Raji (cell line): ENCODE measurements around the gene PRDX2.

ENCODE experiments used
- POLR2A ChIP-seq: IDR thresholded peaks from 2 replicates; pipeline ENCODE4 v1.6.1; 2011; ENCODE audit warnings: low read depth, low read length, control low read depth; ENCODE audit not compliant: insufficient read depth

PRDX2 gene

DNA sequence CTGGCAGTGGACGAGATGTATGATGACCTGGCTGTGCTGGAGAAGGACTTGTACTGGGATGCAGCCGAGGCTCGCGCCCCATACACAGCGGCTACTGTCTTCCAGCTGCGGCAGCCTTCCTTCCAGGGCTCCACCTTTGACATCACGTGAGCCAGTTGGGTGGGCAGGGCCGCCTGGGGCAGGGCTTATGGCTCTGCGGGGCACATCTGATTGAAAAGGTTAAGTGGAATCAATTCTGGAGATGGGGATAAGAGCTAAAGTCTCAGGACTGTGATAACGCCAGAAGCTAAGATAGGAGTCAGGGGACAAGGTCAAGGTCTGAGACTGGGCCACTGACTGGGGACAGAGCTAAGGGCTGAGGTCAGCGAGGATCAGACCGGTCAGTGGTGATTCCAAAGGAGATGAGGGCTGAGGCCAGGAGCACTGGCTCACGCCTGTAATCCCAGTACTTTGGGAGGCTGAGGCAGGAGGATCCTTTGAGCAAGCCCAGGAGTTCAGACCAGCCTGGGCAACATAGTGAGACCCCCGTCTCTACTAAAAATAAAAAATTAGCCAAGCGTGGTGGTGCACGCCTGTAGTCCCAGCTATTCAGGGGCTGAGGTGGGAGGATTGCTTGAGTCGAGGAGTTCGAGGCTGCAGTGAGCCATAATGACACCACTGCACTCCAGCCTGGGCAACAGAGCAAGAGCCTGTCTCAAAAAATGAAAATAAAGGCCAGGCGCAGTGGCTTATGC, 45.3 kb downstream of the PRDX2 start:
- no peak for TF ChIP-seq POLR2A

DNA sequence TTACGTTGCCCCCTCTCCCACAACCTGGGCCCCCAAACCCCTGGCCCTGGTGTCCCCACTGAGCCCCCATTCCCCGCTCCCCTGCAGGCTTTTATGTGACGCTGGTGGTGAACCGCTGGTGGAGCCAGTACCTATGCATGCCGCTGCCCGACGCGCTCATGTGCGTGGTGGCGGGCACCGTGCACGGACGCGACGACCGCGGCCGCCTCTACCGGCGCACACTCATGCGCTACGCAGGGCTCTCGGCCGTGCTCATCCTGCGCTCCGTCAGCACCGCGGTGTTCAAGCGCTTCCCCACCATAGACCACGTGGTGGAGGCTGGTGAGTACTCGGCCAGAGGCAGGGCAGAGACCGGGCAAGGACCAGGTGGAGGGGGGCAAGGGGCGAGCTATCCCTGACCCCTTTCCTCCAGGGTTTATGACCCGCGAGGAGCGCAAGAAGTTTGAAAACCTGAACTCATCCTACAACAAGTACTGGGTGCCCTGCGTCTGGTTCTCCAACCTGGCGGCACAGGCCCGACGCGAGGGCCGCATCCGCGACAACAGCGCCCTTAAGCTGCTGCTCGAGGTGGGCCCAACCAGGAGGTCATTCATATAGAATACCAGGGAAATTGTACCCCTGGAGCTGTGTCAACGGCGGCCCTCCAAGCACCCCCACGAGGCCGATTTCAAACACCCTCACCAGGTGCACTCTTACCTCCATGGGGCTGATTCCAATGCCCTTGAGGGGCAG, 47.0 kb downstream of the PRDX2 start:
- no peak for TF ChIP-seq POLR2A

DNA sequence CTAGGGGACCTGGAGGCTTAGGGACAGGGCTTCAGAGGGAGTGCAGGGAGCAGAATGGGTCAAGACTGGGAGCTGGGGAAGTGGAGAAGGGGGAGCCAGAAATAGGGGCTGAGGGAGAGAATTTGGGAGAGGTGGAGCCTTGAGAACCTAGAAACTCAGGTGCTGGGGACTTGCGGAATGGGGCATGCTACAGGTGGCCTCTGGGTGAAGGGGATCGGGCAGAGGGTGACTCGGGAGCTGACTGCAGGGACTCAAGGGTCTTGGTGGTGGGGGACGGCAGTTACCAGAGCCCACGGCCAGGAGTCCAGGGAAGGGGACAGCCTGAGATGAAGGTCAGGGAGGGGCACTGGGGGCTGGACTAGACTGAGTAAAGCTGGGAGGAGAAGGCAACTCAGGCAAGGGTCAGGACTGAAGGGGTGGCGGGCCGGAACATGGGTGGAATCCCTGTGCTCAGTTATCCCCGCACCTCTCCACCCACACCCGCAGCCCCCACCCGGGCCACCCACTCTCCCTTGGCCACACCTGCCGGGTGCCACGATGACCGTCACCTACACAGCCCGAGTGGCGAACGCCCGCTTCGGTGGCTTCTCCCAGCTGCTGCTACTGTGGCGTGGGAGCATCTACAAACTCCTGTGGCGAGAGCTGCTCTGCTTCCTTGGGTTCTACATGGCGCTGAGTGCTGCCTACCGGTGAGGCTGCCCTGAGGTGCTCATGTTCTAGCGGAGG, 49.4 kb downstream of the PRDX2 start:
- TF ChIP-seq POLR2A = no peak

- TF ChIP-seq POLR2A = no peak
Measured at GRCh38 chr19:12751635-12752034, 50.0 kb downstream of the PRDX2 start, which contains the start of gene BEST2. Gene BEST2, plus strand, starts transcription at chr19:12751791. Its CDS starts 802 bp downstream, at chr19:12752593.

DNA sequence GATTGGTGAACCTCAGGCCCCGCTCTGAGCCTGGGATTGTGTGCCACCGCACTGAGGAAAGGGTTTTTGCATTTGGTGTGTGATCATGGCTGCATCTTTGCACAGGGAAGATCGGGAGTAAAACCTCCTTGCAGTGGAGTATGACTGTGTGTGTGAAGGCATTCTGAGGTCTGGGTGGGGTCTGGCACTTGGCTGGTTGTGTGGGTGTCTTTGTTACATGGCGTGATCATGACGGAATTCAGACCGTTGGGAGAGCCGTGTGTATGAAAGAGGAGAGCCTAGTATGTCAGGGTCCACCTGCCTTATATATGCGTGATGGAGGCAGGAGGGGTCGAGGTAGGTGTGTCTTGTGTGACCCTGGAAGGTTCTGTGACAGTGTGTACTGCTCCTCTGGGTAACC, 50.7 kb downstream of the PRDX2 start:
- no peak for TF ChIP-seq POLR2A

DNA sequence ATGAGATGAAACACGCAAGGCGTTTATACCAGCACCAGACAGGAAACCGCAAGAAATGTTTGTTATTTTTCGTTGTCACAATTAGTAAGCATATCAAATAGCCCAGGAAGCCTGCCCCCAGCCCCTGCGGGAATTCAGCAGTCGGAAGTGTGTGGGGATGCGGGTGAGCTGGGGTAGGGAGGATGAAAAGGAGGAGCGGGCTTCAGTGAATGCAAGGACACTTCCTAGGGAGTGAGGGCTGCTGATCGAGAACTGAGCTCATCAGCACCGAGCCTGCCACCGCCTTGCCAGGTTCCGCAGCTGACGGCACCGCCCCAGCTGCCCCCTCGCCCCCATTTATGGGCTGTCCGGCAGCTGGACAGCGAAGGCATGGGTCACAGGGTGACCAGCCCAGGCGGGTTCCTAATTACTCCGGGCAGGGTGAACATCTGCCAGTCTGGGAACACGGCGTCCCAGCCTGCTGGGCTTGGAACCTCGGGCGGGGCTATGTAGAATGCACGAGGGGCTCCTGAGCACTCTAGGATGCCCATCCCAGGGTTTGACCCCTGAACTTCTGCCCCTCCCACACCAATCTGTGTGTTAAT, 51.6 kb downstream of the PRDX2 start:
- no peak for TF ChIP-seq POLR2A

DNA sequence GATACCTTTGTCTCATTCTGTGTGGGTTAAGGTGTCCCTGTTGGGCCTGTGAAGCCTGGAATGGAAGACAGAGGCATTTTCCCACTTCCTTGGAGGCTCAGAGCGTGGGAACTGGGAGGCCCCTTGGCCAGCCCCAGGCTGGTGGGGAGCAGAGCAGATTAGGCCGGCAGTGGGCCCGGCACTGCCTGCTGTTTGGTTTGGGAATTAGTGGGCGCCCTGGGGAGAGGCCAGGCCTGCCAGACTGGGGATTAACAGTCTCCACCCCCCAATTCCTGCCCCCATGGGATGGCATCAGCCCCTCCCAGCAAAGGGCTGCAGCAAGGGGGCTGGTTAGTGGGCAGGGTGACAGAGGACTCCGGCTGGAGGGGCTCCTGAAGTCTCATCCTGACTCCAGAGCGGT, 53.1 kb downstream of the PRDX2 start:
- TF ChIP-seq POLR2A = no peak
